ENCODE data around the gene STRIT1.
A peak's percentile ranks its signal among the peaks of the same experiment; 100 is the strongest.

The STRIT1 gene

DNA sequence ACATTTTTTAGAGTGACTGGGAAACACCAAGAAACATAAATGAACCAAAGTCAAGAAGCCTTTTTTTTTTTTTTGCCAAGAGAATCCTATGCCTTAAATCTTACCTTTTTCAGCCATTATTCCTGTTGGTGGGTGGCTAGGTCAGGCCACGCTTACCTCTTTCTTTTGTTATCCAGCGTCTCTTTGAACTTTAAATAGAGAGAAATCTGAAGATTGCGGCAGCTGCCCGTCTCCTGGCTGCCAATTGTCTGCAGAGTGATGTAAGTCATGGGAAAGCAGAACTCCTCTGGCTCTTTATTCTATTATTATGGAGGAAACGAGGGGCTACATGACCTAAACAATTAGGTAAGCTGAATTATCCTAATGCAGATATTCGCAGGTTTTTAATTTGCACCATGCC is at the start of gene STRIT1:
Gene STRIT1 (minus strand): TSS at position 168 of the 400 bp plus-strand sequence.
- no peak for DNase-seq

DNA sequence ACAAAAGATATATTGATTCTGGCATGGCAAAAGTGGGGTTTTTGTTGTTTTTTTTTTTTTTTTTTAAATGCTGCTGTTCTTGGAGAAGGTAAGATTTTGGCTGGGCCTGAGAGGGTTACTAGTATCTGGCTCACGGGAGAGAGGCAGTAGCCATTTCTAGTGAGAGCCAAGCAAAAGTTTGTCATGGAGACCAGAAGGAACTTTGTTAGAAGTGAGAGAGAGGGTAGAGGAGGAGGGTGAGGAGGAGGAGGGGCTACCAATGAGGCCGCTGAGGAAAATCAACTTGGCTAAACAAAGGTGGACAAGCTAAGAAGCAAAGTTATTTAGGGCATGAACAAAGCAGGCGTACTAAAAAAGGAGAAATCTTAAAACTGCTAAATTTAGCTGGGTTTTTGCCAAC is 48.9 kb upstream of the STRIT1 start:
- no peak for DNase-seq

DNA sequence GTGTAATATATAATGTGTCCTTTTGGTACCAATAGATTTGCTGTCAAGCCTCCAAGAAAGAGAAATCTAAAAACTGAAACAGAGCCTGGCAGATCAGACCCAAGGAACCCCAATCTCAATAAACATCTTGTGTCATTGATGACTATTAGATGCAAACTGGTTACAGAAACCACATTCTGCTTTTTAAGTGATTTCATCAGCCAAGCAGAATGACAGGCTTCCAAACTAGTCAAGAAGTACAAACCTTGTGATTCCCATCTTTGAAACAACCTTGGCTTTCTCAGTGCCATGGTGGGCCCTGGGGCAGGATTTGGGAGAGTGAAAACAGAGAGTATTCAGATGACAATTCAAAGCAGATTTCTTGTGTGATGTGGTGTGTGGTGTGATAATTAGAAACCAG is 45.6 kb upstream of the STRIT1 start:
- no peak for DNase-seq

DNA sequence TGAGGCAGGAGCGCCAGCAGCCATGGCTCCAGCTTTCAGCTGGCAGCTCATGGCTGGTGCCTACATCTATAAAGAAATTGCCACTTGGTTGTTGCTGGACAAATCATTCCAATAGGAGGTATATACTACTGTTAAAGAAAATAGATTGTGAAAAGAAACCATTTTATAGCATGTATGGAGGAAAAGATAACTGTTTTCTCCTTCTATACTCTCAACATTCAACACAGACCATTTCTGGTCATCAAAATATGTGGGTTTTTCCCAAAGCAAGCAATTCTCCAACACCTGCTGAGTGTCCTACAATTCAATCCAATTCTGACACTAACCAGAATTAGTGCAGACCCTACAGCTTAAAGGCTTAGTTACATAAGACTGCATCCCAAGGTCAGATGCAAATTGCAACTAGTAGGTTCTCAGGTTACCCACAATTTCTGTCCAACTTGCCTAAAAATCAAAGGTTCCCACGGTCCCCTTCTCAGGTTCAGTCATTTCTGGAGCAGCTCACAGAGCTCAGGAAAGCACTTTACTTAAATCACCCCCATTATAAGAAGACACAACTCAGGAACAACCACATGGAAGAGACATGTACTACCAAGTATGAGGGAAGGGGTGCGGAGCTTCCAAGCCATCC is 42.4 kb upstream of the STRIT1 start:
- DNase-seq = no peak

DNA sequence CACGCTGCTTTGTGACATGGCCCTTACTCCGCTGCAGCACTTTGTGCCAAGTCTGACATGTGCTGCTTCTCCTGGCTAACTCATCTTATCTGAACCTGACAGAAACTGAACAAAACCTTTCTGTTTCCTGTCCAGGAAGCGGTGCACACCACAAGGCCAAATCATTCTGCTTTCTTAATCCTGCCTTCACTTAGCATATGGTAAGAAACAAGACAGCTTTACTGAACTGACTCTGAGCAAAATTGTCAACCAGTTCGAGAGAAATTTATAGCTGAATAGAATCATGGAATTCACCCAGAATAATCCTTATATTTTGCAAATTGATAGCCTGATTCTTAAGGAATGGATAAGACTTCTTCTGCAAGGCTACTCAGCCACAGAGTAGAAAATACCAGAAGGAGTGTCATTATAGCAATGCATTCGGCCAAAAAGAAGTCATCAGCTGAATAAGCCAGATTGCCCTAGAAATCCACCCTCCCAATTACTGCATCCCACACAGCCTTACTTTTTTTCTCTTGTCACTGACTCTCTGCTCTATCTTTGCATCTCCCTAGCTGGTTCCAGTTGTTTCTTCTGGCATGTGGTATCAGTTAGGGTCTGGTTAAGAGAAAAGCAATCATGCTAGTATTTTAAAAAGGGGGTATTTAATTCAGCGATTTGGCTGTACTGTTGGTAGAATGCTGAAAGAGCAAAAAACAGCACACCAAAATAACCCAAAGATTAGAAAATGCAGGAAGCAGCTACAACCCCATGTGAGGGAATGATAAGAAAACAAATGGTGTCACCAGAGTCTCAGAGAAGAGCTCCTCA is 41.6 kb upstream of the STRIT1 start:
- DNase-seq = no peak

DNA sequence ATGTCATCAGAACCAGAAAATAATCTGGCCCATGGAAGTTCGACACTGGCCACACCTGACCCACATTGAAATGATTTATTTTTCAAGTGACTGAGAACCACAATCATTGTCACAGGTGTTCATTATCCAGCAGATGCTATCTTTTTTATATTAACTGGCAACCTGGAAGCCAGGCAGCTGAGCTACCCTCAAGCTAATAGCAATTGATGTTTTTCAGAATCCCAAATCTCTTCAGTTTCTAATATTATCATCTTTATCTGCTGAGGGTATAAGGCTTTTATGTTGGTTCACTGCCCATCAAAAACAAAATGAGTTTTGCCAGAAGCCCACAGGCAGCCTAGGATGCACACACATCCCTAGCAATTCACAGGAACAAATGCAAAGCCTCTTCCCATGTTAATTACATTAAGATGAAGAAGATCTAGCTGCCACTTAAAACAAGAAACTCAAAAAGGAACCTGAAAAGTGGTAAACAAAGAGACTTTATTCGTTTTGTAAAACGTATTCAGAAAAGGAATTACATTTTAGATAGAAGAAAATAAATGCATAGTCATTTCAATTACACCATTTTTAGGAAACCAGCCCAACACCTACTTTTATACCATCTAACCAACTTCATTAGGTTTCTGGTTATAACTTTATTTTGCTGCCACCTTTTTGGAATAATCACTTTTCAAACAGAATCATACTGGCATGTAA is 40.9 kb upstream of the STRIT1 start:
- DNase-seq = no peak

DNA sequence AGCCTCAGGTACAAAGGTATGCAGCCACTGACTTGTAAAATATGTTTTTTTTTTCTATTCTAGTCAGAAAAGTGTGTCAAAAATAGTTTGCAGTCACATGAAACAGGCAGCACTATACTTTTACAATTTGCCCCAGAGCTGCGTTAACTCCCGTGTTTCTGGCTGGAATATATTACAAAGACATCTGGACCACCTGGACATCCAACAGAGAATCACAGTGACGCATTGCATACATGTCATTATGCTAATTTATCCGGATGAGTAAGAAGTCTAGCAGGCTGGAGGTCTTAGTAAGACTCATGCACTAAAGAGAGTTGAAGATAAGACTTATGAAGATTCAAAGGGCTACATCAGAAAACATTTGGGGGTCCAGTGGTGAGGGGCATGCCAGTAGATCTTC is 39.2 kb upstream of the STRIT1 start:
- DNase-seq = no peak

DNA sequence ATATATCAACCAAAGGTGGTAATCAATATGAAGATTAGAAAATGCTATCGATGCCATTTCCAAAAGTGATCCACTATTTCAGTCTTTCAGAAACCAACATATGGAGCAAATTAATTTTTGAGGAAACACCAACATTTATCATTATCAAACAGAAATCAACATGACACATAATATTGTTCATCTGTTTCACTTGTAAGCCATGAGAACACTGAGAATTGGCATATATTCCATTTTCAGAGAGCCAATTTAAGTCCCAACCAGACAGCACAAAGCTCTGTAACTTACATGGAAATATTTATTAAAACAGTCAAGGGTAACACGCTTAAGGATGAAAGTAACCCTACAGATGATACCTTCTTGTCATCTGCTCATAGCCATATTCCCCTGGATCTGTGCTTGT is 37.6 kb upstream of the STRIT1 start:
- no peak for DNase-seq

DNA sequence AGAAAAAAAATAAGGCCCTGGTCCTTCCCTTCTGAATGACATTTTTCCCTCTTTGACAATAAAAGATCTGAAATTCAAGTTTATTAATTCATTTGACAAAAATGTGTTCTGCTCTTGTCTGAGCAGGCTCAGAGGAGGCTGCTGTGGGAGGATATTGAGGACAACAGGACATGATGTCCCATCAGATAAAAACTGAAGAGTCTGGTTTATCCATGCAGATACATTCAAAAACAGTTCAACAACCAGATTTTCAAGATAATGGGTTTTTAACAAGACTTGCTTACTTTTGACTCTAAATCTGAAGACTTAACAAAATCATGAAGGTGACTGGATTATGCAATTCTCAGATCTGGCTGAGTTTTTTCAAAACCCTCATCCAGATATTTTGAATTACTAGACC is 36.9 kb upstream of the STRIT1 start:
- DNase-seq = no peak

DNA sequence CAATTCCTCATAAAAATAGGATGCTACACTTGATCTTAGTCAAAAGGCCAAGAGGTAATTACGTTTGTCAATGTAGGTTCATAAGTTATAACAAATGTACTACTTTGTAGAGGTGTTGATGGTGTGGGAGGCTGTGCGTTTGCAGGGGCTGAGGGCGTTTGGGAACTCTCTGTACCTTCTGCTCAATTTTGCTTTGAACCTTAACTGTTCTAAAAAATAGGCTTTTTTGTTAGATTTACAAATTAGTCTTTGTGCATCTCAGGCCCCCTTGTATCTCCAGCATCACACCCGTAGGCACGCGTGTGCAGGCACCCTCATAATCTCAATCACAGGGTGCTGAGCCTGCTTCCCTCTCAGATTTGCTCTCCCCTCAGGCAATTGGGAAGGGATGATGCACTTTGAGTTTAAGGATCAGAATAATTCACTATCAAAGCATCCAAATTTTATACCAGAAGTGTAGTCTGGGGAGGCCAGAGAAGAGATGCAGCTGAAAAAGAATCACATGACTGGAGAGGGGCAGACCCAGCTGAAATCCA is 36.1 kb upstream of the STRIT1 start:
- DNase-seq = no peak

DNA sequence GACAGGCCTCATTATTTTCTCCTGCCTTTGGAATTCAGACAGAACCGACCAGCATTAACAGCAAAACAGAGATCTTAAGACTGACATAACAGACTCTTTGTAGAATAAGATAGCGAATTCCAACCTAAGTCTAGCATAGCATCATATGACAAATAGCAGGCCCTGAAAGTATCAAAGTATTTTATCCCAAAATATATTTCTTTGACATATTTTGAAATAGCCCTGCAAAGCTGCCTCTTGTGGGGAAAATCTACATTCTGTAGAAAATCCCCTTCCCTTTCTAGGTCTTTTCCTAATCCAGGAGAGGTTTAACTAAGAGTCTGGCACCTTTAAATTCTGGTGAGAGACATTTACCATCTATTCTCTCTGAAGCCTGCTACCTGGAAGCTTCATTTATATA is 34.4 kb upstream of the STRIT1 start:
- no peak for DNase-seq

DNA sequence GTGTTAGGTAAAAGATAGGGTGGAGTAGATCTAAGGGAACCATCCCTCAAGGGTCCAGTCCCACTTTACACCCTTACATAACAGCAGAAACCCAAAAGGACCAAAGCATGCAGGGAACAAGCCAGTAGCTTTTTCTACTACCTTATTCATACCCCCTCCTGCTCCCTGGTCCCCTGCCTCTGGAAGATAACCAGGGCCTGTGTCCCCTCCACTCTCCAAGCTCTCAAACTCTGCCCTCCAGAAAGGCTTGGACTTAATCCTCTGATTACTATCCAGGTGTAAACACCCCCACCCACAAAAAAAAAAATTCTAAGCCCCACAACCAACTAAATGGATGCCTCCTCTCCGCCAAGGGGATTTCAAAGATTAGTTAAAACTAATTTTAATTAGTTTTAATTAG is 33.9 kb upstream of the STRIT1 start:
- DNase-seq = no peak

DNA sequence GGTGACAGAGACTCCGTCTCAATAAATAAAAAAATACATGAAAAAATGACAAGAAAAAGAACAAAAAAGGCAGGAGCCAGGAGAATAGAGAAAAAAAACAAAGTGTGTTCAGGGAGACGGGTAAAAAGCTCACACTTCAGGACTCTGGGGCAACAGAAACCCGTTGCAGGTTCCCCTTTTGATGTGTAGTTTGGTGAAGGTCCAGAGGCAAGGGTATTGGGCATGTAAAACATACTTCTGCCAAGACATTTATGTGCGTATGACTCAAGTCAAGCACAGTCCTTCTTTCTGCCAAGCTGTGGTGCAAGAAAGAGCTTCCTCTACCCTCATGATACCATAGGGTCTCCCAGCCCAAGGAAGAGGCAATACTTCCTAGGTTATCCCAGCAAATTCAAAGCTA is 33.4 kb upstream of the STRIT1 start:
- DNase-seq = no peak

DNA sequence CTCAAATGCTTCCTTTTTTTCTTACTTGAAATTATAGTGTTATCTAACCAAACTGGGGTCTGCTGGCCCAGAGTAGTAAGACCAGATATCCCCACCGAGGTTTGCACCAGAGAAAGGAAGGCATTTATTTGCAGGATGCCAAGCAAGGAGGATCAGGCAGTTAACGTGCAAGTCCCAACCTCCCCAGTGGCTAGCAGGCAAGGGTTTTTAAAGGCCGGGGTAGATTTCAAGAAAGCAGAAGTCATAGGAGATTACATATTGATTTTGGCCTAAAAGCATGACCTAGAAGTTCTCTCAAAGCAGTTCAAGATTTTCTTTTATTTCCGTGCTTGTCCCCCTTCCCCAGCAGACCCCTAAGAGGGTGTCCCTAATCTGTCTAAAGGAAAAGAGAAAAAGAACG is 32.8 kb upstream of the STRIT1 start:
- no peak for DNase-seq

DNA sequence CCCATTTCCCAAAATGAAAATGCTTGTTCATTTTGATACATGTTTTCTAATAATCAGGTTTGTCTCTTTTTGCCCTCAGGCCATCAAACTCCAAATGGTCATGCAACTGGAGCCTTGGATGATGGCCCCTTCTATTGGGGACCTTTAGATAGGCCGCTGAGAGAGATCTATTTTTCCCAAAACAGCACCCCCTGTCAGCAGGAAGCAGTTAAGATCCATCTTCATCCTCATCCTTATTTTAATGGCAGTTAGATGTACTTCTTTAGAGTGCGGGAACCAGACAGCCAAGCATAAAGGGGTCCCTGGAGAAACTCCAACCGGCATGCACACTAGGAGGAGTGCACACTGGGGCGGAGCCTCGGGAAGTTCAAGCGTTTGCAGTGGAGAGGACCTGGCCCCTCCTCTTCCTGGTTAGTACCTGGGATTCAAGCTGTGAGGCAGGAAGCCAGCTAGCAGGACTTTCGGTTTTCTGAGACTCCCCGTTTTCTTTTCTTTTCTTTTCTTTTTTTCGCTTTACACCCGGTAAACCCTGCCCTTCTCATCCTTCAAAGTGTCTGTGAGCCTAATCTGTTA is 31.9 kb upstream of the STRIT1 start:
- DNase-seq = no peak

DNA sequence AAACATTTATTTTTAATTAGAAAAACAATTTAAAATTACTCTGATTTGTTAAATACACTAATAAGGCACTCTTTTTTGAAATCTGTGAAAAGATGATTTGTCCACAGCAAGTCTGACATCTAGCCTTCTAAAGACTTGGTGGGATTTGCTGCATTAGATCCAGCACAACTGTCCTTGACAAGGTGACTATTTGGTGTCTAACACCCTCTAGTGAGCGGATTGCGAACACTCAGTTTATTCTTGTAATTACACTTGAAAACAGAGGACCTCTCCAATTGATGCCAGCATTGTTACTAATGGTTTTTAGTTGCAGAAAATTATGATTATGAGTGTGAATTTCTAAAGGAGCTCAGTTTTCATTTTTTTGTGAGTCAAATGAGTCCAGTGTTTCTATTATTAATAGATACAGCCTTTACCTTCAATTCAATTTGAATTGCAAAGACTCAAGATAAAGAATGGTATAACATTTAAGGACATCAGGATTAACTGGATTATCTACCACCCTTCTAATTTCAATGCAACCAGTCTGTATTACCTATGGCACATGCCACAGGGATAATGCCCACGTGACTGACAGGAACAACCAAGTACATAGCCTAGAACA is 29.7 kb upstream of the STRIT1 start:
- peak; percentile 15 for DNase-seq

DNA sequence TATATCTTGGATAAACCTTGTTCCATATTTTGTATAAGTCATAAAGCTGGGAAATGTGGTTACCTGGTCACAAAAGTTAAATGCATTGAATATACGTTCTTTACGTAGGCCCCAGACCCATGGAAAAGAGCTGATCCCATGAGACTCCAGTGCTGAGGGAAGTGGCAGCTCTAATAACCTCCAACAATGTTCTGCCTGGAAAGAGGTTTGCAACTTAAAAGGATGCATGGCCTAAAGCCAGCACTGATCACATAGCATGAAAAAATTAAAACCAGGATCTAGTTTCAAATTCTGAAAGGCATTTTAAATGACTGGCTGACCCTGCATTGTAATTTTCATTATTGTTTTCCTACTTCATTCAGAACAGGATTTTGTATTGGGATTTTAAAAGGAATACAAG is 27.9 kb upstream of the STRIT1 start:
- DNase-seq = no peak

DNA sequence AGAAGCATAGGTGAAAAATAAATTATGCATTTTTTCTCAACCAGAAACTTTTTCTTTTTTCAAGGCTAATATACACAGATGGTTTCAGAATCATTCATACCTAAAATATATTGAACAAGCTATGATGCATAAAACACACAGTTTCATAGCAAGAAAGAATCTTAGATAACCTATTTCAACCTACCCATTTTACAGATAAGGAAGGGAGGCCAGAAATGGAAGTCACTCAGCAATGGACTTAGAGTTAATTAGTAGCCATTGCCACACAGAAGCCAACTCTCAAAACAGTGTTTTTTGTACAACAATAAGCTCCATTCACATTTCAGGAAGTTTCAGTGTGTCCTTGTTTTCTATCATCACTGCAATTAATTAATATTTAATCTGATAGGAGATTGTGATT is 27.5 kb upstream of the STRIT1 start:
- DNase-seq = no peak

DNA sequence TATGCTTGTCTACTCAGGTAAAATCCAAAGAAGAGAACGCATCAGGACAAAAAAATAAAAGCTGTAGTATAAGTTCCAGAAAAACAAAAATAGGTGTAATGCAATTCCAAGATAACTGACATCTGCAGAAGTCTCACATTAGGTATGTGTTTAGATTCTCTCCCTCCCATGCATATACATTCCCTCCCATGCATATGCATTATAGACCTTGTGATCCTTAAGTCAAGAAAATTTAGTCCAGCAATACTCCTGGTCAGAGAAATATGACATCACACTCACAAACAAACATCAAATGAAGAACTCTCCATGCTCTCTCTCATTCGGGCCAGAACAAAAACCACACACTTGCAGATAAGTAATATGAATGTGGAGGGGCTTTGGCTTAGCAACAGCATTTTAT is 25.3 kb upstream of the STRIT1 start:
- no peak for DNase-seq

DNA sequence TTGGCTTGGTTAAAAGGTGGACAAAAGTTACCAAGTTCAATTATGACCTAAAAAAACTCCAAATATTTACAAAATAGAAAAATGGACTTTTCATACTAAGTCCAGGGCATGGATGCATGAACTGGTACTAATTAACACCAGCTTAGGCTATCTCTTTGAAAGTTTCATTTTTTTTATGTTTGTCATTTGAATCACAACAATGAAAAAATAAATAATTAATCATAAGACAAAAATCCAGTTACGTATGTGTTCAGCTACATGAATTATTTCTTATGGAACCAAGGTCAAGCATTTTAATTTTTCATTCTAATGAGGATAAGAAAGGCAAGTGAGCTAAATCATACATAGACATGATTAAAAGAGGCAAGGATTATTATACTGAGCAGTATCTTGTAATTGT is 23.7 kb upstream of the STRIT1 start:
- DNase-seq = no peak

DNA sequence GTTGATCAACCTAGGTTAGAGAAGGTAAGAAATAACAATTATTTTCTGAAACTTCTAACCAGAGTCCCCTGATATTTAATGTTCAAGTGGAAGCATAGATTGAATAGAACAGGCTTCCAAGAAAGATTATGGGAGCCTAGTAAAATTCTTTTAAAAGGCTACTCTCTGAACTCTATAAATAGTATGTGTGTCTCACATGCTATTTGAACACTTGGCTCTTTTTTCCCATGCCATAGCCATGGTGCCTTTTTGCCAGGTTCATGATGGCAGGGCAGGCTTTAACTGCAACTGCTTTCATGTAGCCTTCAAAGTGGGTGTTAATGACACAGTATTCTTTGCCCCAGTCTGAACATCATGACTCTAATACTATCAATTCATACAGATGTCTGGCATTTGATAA is 22.9 kb upstream of the STRIT1 start:
- no peak for DNase-seq

DNA sequence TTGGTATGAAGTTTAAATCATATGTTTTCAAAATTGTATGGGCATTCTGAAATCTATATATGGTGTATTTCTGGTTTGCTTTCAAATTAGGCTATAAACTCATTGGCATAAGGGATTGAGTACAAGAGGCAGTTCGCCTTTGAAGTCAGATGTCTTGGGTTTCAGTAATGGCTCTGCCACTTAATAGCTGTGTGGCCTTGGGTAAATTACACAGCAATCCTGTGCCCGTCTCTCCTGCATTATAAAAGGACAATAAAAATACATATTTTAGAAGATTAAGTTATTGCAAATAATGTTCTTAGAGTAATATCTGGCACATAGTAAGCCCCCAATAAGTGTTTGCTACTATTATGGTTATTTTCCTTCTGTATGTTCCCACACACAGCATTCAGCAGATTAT is 20.4 kb upstream of the STRIT1 start:
- no peak for DNase-seq

DNA sequence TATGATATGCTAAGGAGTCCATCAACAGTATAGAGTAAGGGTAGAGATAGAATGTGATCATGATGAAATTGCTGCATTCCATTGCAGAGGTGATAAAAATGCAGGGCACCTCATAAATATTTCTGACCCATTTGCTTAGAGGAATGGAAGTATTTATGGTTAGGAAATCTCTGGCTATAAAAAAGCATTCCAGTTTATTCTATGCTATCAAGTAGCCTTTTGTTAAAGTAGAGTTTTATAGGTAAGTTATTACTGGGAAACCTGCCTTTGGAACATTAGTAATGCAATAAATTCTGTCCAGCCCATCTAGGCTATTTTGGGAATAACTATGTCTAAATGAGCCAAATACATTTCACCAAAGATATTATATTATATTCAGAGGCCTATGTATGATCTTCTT is 19.8 kb upstream of the STRIT1 start:
- DNase-seq = no peak
